Activated CD4-positive, alpha-beta T cell treated with anti-CD3 and anti-CD28 coated beads for 24 hours (primary cell): Measurements from ENCODE around the gene PCA3.

Experiments
- DNase-seq, 2 donors: peaks; one replicate each; pipeline ENCODE4 v3.0.0-alpha.2; 2020; ENCODE audit warnings: low read depth in 2 of 2

Gene PCA3

DNA sequence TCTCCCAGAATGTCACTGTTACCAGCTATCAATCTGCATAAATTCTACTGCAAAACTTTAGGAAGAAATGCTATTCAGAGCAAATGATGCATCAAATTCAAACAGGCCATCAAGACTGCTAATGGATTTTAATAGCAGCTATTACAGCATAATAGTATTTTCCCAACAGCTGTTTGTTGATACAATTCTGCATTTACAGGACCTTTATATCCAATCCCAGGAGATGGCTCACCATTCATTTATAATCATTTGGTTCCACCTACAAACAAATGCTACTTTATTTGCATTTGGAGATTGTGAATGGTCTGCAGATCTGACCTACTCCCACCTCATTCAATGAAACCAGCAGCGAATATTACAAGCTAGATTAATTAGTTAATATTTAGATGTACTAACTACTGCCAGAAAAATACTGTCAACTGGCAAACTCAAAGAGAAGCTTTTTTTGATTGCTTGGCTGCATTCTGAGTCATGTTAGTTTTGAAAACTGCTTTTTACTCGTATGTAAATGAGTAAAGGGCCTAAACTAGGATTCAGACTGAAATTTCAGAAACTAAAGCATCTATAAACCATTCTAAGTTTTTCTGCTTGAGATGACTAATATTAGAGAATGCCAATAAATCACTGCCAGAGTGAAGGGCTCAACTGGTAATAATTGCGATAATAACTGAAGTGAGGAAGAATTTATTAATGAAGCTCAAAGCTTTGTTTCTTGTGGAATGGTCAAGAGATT lies 7.1 kb upstream of the PCA3 start:
- no peak for DNase-seq

DNA sequence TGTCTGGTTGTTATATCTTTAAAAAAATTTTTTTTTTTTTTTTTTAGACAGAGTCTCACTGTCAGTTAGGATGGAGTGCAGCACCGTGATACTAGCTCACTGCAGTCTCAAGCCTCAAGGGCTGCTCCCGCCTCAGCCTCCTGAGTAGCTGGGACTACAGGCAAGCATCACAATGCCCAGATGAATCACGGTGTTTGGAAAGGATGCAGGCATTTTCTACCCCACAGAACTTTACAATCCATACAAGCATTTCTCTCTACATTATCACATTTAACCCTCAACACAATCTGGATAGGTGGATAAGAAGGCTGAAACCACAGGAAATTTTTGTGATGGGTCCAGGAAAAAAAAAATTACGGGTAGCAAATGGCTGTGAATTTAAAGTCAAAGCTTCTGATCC lies 5.8 kb upstream of the PCA3 start:
- no peak for DNase-seq

DNA sequence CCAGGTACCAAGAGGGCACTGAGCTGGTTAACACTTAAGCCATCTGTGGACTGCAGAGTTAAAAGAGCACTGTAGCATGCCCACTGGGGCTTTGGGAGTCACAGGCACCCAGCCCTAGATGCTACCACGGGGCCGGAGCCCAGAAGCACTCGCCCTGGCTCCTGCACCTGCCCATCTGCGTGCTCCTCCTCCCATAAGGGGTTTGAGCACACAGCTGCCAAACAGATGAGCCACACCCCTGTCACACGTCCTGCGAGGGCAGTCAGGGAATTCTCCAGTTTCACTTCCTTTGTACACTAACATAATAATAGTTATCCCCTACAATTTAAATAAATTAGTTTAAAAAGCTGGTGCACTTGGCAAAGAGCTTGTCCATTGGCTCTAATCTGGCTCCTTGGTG lies 4.5 kb upstream of the PCA3 start:
- no peak for DNase-seq

DNA sequence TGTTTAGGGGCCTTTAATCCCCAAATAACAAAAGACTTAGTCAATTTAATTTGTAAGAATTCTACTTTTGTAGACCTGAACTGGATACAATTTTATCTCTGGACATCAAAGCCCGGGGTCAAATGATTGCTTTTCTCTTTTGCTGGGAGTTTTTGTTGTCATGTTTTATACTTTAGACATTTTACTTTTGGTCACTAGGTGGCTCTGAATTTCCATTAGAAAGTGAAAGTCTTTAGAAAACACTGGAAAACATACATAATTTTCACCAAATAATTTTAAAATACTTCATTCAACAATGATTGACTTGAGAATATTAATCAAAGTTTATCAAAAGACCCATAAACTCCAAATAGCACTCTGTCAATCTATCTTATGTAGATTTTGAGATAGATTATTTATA lies 2.8 kb upstream of the PCA3 start:
- DNase-seq: no peak

GRCh38 chr9:76766126-76766525 lies 1.9 kb downstream of the PCA3 start:
- no peak for DNase-seq

DNA sequence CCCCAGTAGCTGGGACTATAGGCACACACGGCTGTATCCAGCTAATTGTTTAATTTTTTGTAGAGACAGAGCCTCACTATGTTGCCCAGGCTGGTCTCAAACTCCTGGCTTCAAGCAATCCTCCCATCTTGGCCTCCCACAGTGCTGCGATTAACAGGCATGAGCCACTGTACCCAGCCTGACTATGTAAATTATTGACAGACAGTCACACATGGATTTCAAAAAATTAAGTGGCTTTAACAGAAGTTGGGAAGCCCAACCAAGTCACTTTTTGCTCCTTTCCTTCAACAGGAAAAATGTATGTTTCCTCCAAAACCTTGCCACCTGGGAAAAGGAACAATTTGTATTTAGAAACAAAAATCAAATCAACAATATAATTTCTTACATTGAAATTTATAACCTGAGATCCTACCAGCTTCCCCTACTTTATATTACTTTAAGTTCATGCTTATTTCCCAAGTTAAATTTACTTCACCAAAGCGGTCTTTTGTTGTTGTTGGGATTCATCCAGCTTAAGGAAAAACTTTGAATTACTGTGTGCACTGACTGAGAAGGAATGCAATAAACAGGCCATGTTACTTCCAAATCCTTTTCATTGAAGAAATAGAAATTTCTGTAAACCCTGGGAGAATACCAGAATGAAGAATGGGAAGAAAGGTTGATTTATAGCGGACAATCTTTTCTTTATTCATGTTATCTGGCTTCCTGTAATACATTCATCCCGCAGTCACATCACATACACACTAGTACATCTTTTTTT lies 8.6 kb downstream of the PCA3 start:
- no peak for DNase-seq

DNA sequence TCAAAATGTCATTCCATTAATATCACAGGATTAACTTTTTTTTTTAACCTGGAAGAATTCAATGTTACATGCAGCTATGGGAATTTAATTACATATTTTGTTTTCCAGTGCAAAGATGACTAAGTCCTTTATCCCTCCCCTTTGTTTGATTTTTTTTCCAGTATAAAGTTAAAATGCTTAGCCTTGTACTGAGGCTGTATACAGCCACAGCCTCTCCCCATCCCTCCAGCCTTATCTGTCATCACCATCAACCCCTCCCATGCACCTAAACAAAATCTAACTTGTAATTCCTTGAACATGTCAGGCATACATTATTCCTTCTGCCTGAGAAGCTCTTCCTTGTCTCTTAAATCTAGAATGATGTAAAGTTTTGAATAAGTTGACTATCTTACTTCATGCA lies 20.6 kb downstream of the PCA3 start:
- no peak for DNase-seq

DNA sequence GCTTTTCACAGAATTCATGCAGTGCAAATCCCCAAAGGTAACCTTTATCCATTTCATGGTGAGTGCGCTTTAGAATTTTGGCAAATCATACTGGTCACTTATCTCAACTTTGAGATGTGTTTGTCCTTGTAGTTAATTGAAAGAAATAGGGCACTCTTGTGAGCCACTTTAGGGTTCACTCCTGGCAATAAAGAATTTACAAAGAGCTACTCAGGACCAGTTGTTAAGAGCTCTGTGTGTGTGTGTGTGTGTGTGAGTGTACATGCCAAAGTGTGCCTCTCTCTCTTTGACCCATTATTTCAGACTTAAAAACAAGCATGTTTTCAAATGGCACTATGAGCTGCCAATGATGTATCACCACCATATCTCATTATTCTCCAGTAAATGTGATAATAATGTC lies 21.3 kb downstream of the PCA3 start:
- DNase-seq: no peak

DNA sequence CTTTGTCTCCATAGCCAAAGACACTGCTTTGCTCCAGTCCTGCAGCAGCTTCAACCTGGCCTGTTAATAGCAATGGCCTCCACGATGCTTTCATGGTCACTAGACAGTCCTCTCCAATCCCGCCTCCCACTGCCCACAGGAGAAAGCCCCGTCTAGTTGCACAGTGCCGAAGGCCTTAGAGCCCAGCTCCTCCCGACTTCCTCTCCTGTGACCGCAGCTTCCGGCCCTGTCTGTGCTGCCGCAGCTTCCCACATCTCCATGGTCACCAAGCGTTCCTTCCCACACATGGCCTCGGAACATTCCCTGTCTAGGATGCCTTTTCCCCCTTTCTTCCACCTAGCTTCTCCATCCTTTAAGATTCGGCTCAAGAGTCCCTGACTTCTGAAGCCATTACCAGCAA lies 23.4 kb downstream of the PCA3 start:
- DNase-seq: no peak

- no peak for DNase-seq
These were observed 25.6 kb downstream of the PCA3 start for GRCh38 chr9:76789840-76790239.

GRCh38 chr9:76793784-76794431 lies 29.7 kb downstream of the PCA3 start:
- no peak for DNase-seq

DNA sequence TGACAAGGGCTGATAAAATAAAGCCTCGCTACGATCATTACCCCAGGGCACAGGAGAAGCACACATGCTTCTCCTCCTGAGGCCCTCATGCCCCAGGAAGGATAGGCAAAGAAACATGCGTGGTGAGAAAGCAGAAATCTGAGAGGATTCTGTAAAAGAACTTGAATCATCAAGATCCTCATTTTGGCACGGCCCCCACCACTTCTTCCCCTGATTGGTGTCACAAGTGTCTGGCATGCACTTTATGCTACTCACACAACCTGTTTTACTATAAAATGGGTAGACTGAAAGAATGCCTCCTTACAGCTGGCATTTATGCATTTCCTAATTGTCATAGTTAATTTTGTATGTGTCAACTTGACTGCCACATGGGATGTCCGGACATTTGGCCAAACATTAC lies 32.1 kb downstream of the PCA3 start:
- DNase-seq: no peak

- no peak for DNase-seq
These were observed 34.3 kb downstream of the PCA3 start for GRCh38 chr9:76798527-76798926.

- no peak for DNase-seq
These were observed 35.2 kb downstream of the PCA3 start for GRCh38 chr9:76799473-76799872.

DNA sequence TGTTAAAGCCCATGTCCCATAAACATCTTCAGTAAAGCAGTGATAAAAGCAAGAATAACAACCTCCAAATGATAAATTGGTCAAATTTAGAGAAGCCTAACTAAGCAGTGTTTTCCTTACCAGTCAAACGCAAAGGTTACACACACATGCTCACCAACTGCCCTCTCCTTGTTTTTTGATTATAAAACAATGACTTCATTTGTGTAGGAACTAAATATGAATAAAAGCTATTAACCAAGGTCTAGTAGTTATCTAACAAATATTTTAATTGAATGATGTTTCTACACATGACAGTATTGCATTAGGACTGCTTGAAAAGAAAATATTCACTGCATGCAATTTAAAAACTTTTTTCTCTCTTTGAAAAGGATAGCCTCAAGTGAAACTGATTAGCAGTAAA lies 36.7 kb downstream of the PCA3 start:
- DNase-seq: no peak

DNA sequence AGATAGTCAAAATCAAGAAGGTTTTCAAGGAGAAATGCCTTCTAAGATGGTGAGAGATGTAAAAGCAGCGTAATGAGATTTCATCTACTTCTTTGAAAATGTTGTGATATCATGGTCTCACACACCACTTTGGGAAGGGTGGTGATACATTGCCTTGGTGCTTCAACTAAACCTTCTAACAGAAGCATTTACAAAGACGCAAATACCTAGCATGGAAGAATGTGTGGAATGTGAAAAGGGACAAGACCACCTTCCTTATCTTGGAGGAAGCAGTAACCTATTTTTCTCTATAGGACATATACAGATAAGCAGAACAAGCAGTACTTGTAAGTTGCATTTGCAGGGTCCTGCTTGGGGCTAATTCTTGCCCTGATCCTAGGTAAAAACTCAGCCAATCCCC lies 38.8 kb downstream of the PCA3 start:
- DNase-seq: no peak

DNA sequence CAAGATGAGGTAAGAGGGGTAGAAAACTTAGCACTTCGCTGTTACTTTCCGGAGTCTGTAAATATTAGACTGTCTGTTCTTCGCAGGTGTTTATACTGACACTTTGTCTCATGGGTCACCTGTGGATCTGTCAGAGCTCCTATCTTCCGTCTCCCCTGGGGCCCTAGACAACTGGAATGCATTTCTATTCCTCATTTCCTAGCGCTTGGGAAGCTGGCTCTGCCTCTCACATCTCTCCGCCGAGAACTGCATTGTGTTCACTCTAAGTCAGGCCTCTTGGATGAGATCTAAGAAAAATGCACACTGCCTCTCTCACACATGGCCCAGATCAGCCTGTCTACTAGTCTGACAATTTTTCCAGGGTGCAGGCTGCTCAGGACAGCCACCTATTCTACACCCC lies 39.5 kb downstream of the PCA3 start:
- no peak for DNase-seq

DNA sequence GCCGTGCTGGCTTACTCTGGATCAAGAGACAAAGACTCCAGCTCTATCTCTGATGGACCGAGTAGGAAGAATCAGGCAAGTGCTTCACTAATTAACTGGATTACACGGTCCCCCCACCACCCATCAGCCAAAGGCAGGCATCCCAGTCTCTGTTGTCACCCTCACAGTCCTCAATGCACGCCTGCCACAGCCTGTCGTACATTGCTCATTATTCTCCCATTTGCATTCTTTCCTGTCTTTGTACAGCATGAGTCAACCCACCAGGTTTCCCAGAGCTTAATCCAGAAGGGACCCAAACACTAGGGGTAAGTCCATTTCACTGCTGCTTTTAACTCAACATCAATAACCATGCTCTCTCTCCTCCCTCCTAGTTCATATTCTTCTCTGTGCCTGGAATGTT lies 44.4 kb downstream of the PCA3 start:
- no peak for DNase-seq

- DNase-seq: no peak
These were observed 46.2 kb downstream of the PCA3 start for GRCh38 chr9:76810377-76810957.

GRCh38 chr9:76812591-76812990 lies 48.4 kb downstream of the PCA3 start:
- no peak for DNase-seq

DNA sequence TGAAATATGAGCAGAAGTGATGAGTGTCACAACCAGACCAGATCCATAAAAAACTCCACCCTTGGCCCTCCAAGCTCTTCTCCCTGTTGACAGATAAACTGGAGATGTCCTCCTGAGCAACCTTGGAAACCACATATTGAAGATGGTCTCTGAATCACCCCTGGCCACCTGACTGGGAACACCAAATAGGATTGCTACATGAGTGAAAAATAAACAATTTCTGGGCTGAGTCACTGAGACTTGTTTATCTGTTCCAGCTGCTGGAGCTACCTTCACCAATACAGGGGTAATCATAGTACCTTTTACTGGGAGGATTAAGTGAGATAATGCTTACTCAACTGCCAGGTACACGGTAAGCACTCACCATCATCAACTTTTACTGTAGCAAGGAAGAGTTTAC lies 53.3 kb downstream of the PCA3 start:
- no peak for DNase-seq

GRCh38 chr9:76818271-76818670 lies 54.0 kb downstream of the PCA3 start:
- no peak for DNase-seq

DNA sequence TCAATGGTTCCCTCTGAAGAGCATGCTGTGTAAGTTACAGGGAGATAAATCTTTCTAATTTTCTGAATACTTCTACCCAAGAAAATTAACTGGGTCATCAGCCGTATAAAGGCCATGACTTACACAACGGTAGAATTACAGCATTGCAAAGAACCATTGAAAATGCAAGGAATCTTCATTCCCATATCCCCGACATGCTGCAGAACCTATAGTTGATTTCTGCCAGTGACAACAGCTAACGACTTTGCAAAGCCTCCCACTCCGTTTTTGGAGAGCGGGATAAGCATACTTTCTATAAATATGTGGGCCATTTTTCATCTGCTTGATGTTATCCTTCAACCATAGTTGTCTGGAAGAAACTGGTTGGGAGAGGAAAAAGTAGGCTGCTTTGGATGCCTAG lies 56.2 kb downstream of the PCA3 start:
- DNase-seq: no peak
